NCI-H187 (cell line): Measurements from ENCODE around the gene CHST7.
"Not testable (repeated sequence)": the region's sequence is repeated elsewhere in the genome, so short reads cannot be mapped to it uniquely, and the experiment has no call there.

Experiments
- DNase-seq, 2 experiments: peaks; one replicate each; lab custom pipeline; 2025; lab: John Stamatoyannopoulos, UW

Gene CHST7, protein sequence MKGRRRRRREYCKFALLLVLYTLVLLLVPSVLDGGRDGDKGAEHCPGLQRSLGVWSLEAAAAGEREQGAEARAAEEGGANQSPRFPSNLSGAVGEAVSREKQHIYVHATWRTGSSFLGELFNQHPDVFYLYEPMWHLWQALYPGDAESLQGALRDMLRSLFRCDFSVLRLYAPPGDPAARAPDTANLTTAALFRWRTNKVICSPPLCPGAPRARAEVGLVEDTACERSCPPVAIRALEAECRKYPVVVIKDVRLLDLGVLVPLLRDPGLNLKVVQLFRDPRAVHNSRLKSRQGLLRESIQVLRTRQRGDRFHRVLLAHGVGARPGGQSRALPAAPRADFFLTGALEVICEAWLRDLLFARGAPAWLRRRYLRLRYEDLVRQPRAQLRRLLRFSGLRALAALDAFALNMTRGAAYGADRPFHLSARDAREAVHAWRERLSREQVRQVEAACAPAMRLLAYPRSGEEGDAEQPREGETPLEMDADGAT

DNA sequence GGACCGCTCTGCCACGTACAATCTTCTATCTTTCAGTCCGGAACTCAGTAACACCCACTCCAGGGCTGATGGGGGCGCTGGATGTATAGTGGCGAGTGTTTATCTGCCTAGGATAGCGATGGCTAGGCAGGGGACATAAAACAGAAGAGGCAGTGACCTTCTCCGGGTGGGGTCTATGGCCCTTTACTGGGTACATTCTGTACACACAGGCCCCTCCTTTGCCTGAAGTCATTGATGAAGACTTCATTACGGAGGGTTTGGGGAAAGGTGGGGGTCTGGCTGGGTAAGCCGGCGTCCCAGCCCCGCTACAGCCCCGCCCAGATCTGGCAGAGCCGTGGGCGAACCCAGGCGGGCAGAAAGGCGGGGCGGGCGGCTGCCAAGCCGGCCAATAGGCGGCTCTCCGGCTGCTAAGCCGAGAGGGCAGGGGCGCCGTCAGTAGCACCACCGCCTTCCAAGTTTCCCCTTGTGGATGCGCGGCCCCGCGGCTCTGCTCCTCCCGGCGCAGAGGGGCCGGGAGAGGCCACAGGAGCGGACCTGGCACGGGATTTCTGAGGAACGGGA lies at the start of gene CHST7:
Gene CHST7, plus strand, starts transcription at position 435 of the 561 bp plus-strand sequence. CDS start 167 bp downstream, outside the sequence.
- DNase-seq, result peak in 1 of 2 experiments; percentile 2

DNA sequence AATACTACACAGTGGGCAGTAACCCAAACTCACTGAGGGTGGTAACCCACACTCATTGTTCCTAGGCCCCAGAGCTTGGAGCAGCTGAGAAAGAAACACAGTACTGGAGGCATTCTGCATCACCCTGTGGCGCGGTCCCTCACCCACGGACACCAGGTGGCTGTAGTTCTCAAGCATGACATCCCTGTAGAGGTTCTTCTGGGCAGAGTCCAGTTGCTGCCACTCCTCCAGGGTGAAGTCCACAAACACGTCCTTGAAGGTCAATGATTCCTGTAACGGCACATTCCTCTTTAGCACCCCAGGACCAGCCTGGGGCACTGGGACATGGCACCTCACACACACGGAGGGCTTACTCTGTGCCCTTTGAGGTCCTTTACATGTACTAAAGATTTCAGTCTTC lies 44.9 kb upstream of the CHST7 start:
- DNase-seq, result not testable (repeated sequence)

DNA sequence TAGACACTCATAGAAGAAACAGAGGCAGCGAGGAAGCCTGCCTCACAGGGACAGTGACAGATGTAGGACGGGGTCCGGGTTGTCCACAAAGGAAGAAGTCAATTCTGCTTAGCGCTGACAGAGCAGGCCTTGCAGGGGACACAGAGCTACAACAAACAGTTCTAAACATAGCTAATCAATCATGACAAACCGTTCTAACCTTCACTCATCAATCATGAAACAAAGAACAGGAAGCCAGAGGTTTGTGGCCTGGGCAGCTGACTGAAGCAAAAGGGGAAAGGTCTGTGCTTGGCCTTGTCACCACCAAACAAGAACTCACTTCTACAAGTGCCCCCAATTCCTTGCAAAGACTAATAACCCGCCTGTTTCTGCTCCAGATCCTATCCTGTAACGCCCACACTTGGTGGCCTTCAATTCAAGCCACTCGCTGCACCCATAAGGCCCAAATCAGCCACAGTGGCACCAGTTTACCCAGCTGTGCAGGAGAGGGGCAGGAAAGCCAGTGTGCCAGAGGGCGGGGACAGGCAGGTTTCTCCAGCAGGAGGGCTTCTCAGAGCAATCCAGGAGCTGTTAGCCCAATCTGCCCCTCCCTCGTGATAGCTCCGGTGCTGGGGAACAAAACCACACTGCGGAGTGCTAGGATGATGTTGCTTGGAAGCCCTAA lies 43.7 kb upstream of the CHST7 start:
- not testable (repeated sequence) for DNase-seq

DNA sequence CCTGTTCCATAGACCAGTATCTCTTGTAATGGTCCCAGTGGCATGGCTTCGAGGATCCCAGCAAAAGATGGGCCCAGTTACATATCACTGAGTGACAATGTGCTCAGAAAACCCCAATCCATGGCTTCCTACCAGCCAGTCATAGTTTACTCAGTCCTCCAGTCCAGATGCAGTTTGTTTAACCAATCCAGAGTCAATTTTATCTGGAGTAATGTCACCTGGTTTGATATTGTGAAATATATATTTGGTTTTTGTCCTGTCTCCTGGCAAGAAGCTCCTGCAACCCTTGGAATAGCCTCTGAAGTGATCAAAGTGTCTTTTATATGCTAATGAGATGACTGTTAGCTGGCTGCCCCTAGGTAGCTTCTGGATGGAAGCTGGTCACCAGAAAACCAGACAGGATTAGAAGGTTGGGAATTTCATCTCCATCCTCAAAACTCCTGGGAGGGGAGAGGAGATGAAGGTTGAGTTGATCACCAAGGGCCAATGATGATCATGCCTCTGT lies 43.1 kb upstream of the CHST7 start:
- DNase-seq, result not testable (repeated sequence)

DNA sequence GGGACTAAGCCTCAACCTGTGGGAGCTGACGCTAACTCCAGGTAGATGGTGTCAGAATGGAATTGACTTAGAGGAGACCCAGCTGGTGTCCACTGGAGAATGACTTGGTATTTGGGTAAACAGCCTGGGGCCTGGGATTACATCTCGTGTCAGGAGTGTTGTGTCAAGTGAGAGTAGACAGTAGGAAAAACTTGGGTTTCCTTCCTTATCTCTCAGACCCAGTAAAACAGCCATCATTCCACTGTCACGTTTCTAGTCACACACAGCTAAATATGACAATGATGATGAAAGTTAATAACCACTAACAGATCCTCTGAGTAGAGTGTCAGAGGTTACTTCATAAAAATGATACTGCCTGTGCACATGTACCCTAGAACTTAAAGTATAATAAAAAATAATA lies 42.1 kb upstream of the CHST7 start:
- no peak for DNase-seq

DNA sequence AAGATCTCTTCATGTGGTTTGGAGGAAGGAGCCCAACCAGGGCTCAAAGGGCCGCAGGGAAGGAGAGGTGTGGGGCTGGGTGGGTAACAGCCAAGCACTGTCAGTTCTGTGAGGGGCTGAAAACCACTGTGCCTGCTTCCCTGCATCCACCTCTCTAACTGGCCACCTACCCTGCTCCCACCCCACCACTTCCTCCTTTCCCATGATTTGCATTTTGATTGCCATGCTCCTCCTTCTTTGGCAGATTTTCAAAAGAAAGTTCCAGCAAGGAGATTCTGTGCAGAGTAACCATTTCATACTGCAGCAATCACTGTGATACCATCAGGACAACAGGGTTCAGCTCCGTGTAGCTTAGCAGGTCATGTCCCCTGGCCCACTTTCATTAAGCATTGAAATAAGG lies 30.1 kb upstream of the CHST7 start:
- no peak for DNase-seq

DNA sequence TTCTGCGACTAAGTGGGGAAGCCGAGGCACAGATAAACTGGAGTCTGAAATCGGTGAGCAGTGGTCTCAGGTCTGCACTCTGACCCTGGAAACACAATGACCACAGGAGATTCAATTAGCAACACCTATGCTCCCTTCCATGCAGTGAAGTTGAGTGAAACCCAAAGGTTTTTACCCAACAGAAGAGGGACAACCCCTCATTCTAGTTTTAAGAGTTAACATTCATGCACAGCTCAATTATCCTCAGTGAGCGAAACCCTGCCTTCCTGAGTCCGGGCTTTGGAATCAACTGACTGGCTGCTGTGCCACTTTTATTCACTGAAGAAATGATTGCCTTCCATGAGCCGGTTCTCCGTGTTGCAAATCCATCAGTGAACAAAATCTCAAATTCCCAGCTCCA lies 29.0 kb upstream of the CHST7 start:
- not testable (repeated sequence) for DNase-seq

DNA sequence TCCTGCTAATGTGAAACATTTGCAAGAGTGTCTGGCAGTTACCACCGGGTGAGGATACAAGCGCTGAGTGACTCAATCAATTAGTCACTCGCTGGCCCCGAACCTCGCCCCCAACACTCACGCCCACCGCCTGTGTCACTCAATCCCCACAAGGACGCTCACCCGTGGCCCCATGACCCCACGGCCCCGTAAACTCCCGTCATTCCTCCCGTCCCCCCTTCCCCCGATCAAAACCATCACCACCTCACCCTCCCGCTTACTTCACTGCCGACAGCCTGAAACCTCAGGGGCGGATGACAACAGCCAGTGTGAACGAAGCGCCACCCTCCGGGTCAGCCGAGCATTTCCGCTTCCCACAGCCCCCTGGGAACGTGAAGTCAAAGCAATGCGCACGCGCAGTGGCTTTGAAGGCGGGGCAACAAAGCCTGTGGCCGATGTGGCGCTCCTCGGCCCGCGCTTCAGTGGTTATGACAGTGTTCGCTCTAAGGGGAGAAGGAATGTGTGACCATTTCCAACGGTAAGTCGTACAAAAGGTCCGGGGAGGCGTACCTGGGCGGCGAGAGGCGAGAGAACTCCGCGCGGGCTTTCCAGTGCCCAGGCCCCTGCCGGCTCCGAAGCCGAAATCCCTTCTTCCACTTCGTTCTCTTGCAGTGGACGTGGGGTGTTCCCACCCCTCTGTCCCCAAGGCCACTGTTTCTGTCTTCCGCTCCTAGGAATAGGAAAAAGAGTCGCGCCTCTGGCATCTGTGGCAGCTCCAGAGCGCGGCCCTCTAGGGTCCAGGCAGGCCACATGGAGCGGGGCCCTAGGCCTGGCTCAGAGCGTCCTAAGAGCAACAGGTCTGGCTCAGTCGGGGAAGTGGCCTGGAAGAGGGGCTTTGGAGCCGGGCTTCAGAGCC lies 28.2 kb upstream of the CHST7 start, which contains the start of gene ZNF674:
Gene ZNF674, minus strand, starts transcription at position 311 of the 895 bp plus-strand sequence. CDS start 3,334 bp downstream, outside the sequence.
- peak; percentile 45 to 61 for DNase-seq

DNA sequence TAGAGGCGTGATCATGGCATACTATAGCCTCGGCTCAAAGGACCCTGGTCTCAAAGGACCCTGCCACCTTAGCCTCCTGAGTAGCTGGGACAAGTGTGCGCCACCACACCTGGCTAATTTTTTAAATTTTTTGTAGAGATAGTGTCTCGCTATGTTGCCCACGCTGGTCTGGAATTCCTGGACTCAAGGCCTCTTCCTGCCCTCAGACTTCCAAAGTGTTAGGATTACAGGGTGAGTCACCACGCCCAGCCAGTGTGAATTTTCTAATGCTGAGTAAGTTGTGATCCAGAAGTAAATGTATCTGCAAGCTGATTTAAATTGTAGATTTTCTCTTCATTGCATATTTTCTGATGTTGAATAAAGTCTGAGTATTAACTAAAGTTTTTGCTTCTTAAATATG lies 25.7 kb upstream of the CHST7 start:
- no peak for DNase-seq

DNA sequence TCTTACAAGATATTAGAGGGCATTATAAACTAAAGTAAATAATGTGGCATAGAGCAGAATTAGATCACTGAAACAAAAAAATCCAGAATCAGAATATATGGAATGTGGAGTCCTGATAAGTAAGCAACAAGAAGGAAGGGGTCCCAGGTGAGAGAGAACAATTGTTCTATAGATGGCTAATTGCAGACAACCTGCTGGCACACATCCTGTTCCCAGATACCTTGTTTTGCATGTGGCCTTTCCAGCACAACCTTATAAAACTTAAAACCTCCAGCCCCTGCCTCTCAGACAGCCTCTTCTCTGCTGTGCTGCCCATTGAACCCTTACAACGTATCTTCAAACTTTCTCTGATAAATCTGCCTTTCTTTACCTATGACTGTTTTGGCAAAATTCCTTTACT lies 23.7 kb upstream of the CHST7 start:
- DNase-seq, result no peak

DNA sequence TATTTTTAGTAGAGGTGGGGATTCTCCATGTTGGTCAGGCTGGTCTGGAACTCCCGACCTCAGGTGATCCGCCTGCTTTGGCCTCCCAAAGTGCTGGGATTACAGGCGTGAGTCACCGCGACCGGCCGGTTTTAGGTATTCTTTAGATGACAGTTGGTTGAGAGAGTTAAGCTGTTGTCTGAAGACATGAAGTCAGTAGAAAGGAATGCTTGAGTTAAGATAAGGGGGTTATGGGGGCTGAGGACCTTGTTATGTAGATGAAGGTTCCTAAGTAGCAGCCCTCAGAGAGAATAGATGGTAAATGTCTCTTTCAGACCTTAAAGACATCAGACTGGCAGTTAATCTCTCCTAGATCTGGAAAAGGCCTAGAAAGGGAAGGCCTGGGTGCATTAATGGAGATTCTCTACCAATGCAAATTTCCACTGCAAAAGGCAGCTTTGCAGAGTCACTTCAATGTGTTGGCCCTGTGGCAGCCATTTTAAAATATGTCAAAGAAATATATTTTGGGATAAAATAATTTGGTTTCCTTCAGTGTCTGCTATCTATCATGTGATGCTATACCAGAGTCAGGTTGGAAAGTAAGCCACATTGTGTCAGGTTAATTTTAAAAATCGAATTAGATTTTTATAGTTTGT lies 22.0 kb upstream of the CHST7 start:
- no peak for DNase-seq

DNA sequence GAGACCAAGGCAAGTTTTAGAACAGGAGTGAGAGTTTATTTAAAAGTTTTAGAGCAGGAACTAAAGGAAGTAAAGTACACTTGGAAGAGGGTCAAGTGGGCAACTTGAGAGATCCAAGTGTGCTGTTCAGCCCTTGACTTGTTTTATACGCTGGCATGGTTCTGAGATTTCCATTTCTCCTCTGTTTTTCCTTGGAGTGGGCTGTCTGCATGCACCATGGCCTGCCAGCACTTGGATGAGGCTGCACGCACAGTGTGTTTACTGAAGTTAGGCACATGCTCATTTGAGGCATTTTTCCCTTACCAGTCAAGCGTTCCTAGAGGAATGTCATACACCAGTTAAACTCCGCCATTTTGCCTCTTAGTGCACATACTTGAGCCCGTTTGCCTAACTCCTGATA lies 19.6 kb upstream of the CHST7 start:
- DNase-seq, result no peak

DNA sequence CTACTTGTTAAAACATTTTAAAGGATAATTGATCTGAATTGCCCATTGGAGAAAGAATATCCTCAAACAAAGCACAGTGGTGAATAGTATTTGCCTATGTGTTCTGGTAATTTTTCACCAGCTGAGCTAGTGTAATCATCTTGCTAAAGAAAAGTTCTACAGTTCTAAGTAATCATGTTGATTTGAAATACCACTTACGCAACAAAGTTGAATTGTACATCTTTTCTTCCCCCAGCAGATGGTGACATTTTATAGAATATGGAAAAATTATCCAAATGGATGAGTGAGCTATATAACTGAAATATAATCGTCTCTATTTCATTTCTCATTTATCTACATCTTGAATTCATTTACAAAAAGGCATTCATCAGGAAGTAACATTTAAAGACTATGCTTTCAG lies 18.6 kb upstream of the CHST7 start:
- DNase-seq, result no peak

DNA sequence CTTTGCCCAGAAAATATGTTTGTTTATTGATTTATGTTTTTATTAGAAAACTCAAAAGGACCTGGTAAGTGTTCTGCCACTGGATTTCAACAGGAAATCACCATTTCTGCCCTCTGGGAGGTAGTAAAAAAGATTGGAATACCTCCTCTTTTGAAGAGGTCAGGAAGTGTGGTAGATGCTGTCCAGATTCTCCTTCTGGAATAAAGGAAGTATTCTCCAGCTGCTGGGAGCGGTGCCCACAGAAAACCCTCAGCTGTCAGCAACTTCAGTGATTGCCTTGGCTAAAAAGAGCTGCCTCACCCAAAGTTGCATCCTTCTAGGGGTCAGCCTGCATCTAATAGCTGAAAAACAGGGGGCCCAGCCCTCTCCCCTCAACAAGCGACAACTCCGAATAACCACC lies 14.5 kb upstream of the CHST7 start:
- no peak for DNase-seq

DNA sequence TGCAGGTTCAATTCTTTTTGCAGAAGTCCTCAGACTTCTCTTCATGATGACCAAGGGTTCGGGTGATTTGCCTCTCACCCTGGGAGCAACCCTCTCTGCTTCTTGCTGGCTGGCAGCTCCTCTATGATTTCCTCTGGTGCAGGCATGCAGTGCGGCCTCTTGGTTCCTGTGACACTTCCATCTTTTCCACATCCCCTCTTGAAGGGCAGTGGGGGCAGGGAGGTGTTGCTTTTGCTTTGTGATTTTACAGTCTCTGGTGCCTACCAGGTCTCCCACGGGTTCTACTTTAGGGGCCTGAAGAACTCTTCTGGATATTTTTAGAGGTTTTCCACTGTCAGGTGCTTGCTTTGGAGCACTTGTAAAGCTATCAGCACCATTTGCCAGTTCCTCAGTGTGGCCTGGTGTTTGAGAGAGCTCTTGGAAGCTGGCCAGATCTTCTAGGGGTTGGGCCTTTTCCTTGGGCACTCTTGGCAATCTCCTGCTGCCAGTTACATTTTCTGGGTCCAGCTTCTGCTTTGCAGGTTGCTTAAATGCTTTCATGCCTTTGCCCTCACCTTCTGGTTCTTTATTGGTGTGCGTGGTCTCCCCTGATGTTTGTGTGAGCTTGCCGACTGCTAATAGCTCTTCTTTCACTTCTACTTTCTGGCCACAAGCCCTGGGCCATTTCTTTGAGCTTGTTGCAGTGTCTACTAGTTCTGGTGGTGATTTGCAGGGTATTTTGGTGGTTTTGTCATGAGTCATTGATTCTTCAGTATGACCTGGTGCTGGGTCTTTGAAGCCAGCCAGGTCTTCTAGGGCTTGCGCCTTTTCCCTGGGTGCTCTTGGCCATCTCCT lies 11.5 kb upstream of the CHST7 start:
- DNase-seq, result peak; percentile 6 to 47

DNA sequence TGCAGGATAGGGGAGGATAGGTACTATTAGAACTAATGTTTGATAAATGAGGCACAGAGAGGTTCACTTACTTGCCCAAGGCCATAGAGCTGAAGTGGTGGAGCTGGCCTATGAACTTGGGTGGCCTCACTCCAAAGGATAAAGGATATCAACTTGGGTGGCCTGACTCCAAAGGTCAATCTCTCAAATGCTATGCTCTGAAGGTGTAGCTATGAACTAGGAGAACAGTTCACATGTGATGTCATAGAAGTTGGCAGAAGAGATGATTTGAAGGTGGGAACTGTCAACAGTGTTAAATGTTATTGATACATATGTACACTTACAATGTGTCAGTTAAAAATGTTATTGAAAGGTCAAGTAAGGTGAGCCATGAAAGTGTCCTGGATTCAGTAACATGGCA lies 6.2 kb upstream of the CHST7 start:
- DNase-seq, result no peak

DNA sequence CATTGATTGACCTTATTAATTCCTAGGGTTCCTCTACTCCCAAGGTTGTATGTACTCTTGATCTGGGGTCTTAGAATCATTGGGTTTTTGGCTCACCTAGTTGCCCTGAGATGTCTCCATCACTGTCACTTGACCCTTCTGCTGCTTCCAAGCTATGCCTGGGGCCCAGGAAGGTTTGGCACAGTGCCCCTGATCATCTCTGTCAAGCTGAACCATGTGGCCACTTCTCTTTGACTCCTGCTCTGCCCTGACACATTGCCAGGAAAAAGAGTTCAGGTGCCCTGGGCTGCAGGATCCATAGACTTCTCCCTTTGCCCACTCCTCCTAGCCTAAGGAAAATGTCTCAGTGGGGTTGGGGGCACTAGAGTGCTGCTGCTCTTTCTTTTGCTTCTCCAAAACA lies 3.9 kb upstream of the CHST7 start:
- no peak for DNase-seq

DNA sequence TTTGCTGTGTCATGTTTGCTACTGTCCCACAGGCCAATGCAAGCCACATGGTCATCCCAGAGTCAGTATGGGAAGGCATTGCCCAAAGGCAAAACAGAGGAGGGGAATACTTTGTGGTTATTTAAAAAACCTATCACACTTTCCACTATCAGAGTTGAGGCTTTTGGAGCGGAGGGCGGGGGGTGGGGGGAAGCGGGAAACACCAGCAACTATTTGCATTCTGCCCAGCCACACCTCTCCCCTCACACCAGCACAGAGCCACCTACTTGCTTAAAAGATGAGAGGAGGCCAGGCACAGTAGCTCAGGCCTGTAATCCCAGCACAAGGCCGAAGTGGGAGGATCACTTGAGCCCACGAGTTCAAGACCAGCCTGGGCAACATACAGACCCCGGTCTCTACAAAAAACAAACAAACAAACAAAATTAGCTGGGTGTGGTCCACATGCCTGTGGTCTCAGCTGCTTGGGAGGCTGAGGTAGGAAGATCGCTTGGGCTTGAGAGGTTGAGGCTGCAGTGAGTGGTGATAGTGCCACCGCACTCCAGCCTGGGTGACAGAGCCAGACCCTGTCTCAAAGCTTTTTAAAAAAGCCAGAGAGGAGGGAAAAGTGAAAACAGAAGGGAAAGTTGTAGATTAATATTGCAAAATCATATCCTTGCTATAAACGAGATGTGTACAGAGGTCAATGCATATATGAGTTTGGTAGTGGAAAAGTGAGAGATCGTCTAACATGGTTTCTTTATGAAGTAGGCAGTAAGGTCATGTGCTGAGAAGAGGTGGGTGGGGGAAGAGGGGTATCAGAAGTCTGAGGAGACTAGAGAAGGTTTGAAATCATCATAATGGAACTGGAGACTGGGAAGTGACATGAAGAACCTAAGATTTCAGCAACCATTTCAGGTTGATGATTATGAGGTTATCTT lies 1.9 kb upstream of the CHST7 start:
- no peak for DNase-seq

DNA sequence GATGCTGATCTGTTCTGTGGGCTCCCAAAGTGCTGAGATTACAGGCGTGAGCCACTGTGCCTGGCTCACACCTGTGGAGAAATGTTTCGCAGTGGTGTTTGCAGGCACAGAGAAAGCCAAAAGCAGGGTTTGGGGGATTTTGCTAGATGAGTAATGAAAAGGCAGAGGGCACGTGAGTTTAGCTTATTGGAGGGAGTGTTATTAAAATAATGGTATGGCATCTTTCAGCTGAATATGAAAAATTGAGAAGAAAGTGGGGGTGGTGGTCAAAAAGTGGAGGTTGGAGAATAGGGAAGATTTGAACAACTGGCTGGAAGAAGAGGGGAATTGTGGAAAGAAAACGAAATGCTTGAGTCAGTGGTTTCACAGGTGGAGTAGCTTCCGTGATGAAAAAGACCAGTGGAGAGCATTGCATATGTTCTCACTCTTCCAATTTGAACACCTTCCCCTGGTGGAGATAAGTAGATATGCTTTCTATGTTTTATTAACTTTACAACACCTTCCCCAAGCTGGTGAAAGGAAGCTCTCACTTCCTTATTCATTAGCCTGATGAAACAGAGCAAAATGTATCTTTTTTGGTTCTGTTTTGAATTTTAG lies 1.1 kb upstream of the CHST7 start:
- DNase-seq, result no peak
